ENCODE data around the gene CCDC121. TPM values are rescaled to one million over a fixed set of nuclear protein-coding genes. Genes with fewer than 3 reads are reported as not detected.

The CCDC121 gene
- total and polyA plus RNA-seq, 9 of the 15 experiments (the other 6 are each of a cell fraction or from before 2014, with no cell fraction given): 2.2 to 4.7 (median 4.1) TPM

DNA sequence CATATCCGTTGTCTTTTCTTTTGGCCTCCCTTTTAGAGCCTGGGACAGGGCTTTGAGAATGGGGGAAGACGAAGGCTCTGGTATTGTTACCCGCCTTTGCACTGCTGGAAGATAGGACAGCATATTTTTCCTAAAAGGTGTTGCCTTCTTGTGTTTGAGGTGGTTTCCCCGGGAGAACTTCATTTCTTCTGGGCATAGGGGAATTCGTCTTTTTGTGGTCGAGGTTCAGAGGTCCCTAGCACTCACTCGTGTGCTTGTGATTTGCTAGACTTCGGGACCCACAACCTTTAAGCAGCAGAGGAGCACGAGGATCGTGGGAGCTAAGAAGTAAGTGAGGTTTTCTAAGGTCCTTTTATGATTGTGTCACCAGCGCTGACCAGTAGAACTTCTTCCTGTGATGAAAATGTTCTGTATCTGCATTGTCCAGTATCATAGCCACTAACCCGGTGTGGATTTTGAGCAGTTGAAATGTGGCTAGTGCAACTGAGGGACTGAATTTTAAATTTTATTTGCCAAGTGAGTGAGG, 45.4 kb downstream of the CCDC121 start (continued):
- TF ChIP-seq, protein P1, sequence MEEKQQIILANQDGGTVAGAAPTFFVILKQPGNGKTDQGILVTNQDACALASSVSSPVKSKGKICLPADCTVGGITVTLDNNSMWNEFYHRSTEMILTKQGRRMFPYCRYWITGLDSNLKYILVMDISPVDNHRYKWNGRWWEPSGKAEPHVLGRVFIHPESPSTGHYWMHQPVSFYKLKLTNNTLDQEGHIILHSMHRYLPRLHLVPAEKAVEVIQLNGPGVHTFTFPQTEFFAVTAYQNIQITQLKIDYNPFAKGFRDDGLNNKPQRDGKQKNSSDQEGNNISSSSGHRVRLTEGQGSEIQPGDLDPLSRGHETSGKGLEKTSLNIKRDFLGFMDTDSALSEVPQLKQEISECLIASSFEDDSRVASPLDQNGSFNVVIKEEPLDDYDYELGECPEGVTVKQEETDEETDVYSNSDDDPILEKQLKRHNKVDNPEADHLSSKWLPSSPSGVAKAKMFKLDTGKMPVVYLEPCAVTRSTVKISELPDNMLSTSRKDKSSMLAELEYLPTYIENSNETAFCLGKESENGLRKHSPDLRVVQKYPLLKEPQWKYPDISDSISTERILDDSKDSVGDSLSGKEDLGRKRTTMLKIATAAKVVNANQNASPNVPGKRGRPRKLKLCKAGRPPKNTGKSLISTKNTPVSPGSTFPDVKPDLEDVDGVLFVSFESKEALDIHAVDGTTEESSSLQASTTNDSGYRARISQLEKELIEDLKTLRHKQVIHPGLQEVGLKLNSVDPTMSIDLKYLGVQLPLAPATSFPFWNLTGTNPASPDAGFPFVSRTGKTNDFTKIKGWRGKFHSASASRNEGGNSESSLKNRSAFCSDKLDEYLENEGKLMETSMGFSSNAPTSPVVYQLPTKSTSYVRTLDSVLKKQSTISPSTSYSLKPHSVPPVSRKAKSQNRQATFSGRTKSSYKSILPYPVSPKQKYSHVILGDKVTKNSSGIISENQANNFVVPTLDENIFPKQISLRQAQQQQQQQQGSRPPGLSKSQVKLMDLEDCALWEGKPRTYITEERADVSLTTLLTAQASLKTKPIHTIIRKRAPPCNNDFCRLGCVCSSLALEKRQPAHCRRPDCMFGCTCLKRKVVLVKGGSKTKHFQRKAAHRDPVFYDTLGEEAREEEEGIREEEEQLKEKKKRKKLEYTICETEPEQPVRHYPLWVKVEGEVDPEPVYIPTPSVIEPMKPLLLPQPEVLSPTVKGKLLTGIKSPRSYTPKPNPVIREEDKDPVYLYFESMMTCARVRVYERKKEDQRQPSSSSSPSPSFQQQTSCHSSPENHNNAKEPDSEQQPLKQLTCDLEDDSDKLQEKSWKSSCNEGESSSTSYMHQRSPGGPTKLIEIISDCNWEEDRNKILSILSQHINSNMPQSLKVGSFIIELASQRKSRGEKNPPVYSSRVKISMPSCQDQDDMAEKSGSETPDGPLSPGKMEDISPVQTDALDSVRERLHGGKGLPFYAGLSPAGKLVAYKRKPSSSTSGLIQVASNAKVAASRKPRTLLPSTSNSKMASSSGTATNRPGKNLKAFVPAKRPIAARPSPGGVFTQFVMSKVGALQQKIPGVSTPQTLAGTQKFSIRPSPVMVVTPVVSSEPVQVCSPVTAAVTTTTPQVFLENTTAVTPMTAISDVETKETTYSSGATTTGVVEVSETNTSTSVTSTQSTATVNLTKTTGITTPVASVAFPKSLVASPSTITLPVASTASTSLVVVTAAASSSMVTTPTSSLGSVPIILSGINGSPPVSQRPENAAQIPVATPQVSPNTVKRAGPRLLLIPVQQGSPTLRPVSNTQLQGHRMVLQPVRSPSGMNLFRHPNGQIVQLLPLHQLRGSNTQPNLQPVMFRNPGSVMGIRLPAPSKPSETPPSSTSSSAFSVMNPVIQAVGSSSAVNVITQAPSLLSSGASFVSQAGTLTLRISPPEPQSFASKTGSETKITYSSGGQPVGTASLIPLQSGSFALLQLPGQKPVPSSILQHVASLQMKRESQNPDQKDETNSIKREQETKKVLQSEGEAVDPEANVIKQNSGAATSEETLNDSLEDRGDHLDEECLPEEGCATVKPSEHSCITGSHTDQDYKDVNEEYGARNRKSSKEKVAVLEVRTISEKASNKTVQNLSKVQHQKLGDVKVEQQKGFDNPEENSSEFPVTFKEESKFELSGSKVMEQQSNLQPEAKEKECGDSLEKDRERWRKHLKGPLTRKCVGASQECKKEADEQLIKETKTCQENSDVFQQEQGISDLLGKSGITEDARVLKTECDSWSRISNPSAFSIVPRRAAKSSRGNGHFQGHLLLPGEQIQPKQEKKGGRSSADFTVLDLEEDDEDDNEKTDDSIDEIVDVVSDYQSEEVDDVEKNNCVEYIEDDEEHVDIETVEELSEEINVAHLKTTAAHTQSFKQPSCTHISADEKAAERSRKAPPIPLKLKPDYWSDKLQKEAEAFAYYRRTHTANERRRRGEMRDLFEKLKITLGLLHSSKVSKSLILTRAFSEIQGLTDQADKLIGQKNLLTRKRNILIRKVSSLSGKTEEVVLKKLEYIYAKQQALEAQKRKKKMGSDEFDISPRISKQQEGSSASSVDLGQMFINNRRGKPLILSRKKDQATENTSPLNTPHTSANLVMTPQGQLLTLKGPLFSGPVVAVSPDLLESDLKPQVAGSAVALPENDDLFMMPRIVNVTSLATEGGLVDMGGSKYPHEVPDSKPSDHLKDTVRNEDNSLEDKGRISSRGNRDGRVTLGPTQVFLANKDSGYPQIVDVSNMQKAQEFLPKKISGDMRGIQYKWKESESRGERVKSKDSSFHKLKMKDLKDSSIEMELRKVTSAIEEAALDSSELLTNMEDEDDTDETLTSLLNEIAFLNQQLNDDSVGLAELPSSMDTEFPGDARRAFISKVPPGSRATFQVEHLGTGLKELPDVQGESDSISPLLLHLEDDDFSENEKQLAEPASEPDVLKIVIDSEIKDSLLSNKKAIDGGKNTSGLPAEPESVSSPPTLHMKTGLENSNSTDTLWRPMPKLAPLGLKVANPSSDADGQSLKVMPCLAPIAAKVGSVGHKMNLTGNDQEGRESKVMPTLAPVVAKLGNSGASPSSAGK (IDR thresholded peaks at IDR 0.05): peak; percentile 55; the same call in 1 of the 2 replicates
- TF ChIP-seq PML (IDR thresholded peaks at IDR 0.05; ENCODE audit: low read length): 0 out of 2 replicates have a peak, but pooled peaks have one; percentile 12
- TF ChIP-seq, protein P2, sequence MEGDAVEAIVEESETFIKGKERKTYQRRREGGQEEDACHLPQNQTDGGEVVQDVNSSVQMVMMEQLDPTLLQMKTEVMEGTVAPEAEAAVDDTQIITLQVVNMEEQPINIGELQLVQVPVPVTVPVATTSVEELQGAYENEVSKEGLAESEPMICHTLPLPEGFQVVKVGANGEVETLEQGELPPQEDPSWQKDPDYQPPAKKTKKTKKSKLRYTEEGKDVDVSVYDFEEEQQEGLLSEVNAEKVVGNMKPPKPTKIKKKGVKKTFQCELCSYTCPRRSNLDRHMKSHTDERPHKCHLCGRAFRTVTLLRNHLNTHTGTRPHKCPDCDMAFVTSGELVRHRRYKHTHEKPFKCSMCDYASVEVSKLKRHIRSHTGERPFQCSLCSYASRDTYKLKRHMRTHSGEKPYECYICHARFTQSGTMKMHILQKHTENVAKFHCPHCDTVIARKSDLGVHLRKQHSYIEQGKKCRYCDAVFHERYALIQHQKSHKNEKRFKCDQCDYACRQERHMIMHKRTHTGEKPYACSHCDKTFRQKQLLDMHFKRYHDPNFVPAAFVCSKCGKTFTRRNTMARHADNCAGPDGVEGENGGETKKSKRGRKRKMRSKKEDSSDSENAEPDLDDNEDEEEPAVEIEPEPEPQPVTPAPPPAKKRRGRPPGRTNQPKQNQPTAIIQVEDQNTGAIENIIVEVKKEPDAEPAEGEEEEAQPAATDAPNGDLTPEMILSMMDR (IDR thresholded peaks at IDR 0.05 in 2 of 3, conservative IDR thresholded peaks at IDR 0.05 in 1 of 3; ENCODE audit: insufficient read depth in 2 of 3, low read depth in 1 of 3, low read length in 3 of 3): no peak
- TF ChIP-seq CHD1 (IDR thresholded peaks at IDR 0.05; ENCODE audit: low read length): peak; percentile 65
- peak; percentile 49; the same call in 1 of the 2 replicates for TF ChIP-seq ZNF766 (CRISPR knock-in tag; conservative IDR thresholded peaks at IDR 0.05)
- no peak for TF ChIP-seq NBN (IDR thresholded peaks at IDR 0.05; ENCODE audit: low read depth)
- TF ChIP-seq CEBPB (tag; IDR thresholded peaks at IDR 0.05): 0 out of 2 replicates have a peak, but pooled peaks have one; percentile 15
- no peak for TF ChIP-seq ARHGAP35 (IDR thresholded peaks at IDR 0.05; ENCODE audit: partially characterized antibody)
- TF ChIP-seq NFE2L1 (tag; IDR thresholded peaks at IDR 0.05; ENCODE audit: borderline replicate concordance, low read depth): no peak
- TF ChIP-seq, protein P3, sequence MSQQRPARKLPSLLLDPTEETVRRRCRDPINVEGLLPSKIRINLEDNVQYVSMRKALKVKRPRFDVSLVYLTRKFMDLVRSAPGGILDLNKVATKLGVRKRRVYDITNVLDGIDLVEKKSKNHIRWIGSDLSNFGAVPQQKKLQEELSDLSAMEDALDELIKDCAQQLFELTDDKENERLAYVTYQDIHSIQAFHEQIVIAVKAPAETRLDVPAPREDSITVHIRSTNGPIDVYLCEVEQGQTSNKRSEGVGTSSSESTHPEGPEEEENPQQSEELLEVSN (IDR thresholded peaks at IDR 0.05; ENCODE audit: borderline replicate concordance in 1 of 2, extremely low read depth in 1 of 2, insufficient read depth in 1 of 2, insufficient read length in 1 of 2, low read depth in 1 of 2, low read length in 1 of 2, poor library complexity in 1 of 2, severe bottlenecking in 1 of 2): peak in 1 of 2 experiments; percentile 12
- no peak for TF ChIP-seq CEBPG (CRISPR knock-in tag; IDR thresholded peaks at IDR 0.05)
- no peak for TF ChIP-seq CEBPG (tag; conservative IDR thresholded peaks at IDR 0.05 in 1 of 2, IDR thresholded peaks at IDR 0.05 in 1 of 2)
- TF ChIP-seq PTTG1 (tag; IDR thresholded peaks at IDR 0.05; ENCODE audit: low read depth): no peak

Data from K562 (cell line).